GM20000 (cell line): ENCODE data around the gene CCDC92.
"Not testable (repeated sequence)": the region's sequence is repeated elsewhere in the genome, so short reads cannot be mapped to it uniquely, and the experiment has no call there.

Experiments
- DNase-seq: peaks from one replicate; pipeline ENCODE4 v3.0.0; 2012; ENCODE audit warnings: low spot score
- TF ChIP-seq, protein P1 (sequence below): IDR thresholded peaks from 2 replicates; pipeline ENCODE4 v1.5.1; 2012; ENCODE audit warnings: mild to moderate bottlenecking, control low read depth; ENCODE audit errors: extremely low read depth, missing control alignments

The CCDC92 gene

DNA sequence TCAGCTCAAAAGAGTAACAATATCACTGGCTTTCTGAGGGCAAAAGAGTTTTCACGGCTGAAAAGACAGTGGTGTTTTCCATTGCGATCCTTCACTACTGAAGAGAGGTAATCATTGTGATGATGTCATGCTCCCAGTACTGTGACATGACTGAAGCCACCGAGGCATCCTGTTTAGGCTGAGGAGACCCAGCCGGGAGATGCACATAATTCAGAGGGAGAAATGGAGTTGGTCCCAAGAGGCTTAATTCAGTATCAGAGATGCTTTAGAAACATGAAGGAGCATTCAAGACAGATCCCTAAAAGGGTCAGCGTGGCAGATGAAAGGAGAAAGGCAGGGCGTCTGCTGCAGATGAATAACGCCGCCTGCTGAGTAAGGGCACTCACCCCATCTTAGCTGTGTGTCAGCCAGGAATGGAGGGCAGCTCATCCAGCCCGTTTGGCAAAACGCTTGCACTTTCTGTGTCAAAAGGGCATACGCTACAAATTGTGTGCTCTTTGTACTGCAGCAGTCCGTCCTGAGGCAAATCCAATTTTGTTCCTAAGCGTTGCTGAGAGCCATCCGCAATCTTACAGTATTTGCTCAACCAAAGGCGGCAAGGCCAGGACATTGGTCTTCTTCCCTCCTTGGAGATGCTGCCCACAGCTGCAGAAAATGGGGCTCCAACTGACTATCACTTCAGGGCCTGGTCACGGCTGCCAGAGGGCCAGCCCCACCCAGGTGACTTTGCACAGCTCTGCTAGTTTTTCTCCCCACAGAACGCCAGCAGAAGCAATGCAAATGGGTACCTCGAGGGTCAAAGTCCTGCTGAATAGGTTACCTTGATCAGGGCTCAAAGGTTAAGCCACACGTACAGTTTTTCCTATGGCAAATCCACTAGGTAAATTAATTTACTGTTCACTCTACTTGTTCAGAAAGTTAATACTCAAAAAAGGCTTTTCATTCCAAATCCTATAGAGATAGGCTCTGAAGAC lies 23.5 kb downstream of the CCDC92 start:
- TF ChIP-seq, protein P1, sequence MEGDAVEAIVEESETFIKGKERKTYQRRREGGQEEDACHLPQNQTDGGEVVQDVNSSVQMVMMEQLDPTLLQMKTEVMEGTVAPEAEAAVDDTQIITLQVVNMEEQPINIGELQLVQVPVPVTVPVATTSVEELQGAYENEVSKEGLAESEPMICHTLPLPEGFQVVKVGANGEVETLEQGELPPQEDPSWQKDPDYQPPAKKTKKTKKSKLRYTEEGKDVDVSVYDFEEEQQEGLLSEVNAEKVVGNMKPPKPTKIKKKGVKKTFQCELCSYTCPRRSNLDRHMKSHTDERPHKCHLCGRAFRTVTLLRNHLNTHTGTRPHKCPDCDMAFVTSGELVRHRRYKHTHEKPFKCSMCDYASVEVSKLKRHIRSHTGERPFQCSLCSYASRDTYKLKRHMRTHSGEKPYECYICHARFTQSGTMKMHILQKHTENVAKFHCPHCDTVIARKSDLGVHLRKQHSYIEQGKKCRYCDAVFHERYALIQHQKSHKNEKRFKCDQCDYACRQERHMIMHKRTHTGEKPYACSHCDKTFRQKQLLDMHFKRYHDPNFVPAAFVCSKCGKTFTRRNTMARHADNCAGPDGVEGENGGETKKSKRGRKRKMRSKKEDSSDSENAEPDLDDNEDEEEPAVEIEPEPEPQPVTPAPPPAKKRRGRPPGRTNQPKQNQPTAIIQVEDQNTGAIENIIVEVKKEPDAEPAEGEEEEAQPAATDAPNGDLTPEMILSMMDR, result no peak

GRCh38 chr12:123948401-123948795 lies 24.2 kb downstream of the CCDC92 start:
- no peak for DNase-seq
- TF ChIP-seq, protein P1, result no peak

More for the DNA sequence above, 23.5 kb downstream of the CCDC92 start:
- no peak for DNase-seq

DNA sequence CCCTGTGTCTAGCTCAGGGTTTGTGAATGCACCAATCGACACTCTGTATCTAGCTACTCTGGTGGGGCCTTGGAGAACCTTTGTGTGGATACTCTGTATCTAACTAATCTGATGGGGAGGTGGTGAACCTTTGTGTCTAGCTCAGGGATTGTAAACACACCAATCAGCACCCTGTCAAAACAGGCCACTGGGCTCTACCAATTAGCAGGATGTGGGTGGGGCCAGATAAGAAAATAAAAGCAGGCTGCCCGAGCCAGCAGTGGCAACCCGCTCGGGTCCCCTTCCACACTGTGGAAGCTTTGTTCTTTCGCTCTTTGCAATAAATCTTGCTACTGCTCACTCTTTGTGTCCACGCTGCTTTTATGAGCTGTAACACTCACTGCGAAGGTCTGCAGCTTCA lies 25.1 kb downstream of the CCDC92 start:
- DNase-seq, result not testable (repeated sequence)

DNA sequence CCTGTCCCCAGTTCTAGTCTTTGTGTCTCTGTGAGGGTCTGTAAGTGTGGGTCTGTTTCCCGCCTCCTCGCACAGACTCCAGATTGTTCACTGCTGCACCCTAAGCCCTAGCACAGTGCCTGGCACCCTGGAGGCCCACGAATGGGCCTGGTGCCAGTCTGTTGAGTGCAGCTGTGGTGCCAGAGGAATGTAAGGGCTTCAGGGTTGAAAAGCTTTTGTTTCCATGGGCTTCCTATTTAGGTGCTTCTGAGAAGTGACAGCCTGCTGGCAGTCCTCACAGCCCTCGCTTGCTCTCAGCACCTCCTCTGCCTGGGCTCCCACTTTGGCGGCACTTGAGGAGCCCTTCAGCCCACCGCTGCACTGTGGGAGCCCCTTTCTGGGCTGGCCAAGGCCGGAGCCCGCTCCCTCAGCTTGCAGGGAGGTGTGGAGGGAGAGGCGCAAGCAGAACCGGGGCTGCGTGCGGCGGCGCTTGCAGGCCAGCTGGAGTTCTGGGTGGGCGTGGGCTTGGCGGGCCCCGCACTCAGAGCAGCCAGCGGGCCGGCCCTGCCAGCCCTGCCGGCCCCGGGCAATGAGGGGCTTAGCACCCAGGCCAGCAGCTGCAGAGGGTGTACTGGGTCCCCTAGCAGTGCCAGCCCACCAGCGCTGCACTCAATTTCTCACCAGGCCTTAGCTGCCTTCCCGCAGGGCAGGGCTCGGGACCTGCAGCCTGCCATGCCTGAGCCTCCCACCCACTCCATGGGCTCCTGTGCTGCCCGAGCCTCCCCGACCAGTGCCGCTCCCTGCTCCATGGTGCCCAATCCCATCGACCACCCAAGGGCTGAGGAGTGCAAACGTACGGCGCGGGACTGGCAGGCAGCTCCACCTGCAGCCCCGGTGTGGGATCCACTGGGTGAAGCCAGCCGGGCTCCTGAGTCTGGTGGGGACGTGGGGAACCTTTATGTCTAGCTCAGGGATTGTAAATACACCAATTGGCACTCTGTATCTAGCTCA lies 25.8 kb downstream of the CCDC92 start:
- DNase-seq, result not testable (repeated sequence)

- TF ChIP-seq, protein P1, result no peak
- no peak for DNase-seq
Measured at GRCh38 chr12:123946152-123946515, 26.5 kb downstream of the CCDC92 start.

GRCh38 chr12:123945287-123946151 lies 27.1 kb downstream of the CCDC92 start:
- TF ChIP-seq, protein P1, result no peak
- no peak for DNase-seq

DNA sequence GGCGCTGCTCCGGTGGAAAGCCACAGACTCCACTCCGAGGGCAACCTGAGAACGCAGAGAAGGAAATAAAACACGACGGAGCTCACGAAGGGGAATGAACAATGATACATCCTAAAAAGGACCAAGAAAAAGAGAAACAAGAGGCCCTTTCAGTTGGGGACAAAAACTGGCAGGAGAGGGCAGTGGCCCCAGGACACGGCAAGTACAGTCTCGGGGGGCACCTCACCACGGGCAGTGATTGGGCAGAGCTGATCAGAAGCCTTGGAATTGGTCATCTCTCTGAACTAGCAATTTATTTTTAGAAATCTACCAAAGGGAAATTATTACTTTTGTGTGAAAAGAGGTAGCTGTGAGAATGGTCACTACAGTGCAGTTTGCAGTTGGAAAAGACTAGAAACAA lies 27.9 kb downstream of the CCDC92 start:
- TF ChIP-seq, protein P1, result no peak

More for the DNA sequence above, 27.9 kb downstream of the CCDC92 start:
- no peak for DNase-seq
